Astrocyte of the spinal cord (primary cell): ENCODE measurements around the gene RHBDL1.

ENCODE experiments used
- DNase-seq: peaks from one replicate; pipeline ENCODE4 v3.0.0; 2011; ENCODE audit warnings: low read depth, low spot score
- H3K4me3 ChIP-seq: 2 replicates; pipeline ENCODE4 v1.5.1; 2011; ENCODE audit warnings: low read depth, mild to moderate bottlenecking, low read length, moderate library complexity
- CTCF ChIP-seq: IDR thresholded peaks from 2 replicates; pipeline ENCODE4 v1.5.1; 2012; ENCODE audit warnings: low read depth, mild to moderate bottlenecking, low read length, inconsistent platforms
- in situ Hi-C: cut with HindIII; loops from 2 replicates; pipeline ENCODE4 v1.10.0; 2017; ENCODE audit warnings: low sequenced_read_pairs

RHBDL1 gene

GRCh38 chr16:678858-679813, 3.7 kb downstream of the RHBDL1 start:
- in situ Hi-C loops: no loop called here
- H3K4me3 ChIP-seq: peak overlapping the region; percentile 47
- DNase-seq: peak; percentile 48
- no peak for TF ChIP-seq CTCF

GRCh38 chr16:679814-680624, 4.5 kb downstream of the RHBDL1 start, which contains the start of gene STUB1:
Gene STUB1 (plus strand): TSS chr16:680410. CDS start chr16:680526, 116 bp downstream.
- in situ Hi-C loops: no loop called here
- peak within 1 kb of the TSS; percentile 75 for H3K4me3 ChIP-seq
- DNase-seq: peak; percentile 87
- no peak for TF ChIP-seq CTCF

GRCh38 chr16:680625-680945, 5.1 kb downstream of the RHBDL1 start:
- H3K4me3 ChIP-seq: peak overlapping the region; percentile 75
- no peak for TF ChIP-seq CTCF
- no peak for DNase-seq
- in situ Hi-C loops: no loop called here

- H3K4me3 ChIP-seq: peak overlapping the region; percentile 75
- in situ Hi-C loops: no loop called here
- DNase-seq: peak; percentile 40
- no peak for TF ChIP-seq CTCF
Measured at GRCh38 chr16:680967-681745, 5.7 kb downstream of the RHBDL1 start.

GRCh38 chr16:681746-682427, 6.4 kb downstream of the RHBDL1 start:
- peak; percentile 19 for DNase-seq
- peak overlapping the region; percentile 75 for H3K4me3 ChIP-seq
- no peak for TF ChIP-seq CTCF
- in situ Hi-C loops: no loop called here
